ENCODE results near the gene EXOC6B. TPM values are rescaled to one million over a fixed set of nuclear protein-coding genes. Genes with fewer than 3 reads are reported as not detected.

Gene EXOC6B
- total RNA-seq, 1 experiment from 2014 or later = 40.1 TPM

DNA sequence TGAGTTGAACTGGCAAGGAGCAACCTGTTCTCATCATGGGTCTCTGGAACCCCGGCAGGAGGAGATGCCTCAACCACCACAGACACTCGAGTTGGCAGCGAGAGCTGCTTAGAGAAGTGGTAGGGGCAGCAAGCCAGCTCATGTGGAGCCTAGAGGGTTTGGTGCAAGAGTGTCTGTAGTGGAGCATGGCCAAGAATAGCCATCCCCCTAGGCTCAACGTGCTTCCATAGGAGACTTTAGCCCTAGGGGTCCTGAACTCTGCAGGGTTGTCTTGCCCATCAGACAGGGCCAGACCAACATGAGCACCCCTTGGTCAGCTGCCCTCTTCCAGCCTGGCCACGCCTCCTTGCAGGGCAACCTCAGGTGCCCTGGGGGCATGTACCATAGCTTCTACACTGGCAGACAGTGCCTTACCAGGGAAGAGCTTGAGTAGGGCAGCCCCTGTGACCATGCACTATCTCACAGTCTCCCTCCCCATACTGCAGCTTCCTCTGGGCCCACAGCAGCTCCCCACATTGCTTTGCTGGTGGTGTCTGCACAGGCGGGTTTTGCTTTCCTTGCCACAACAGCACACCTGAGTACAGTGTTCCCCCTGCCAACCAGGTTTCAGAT lies 187.1 kb downstream of the EXOC6B start:
- Histone ChIP-seq H3K27me3 (ENCODE audit: insufficient read depth, low read length) (no peaks in the 10 kb centered on the region), H3K23ac (ENCODE audit: insufficient read length, low read depth, low read length) (no peak overlapping the region), H2BK12ac (ENCODE audit: insufficient read length, low read depth, low read length) (no peak overlapping the region), H3K9ac (ENCODE audit: extremely low read depth, insufficient read length, low read length) (no peak overlapping the region), H3K18ac (ENCODE audit: insufficient read length, low read depth, low read length) (no peak overlapping the region), H4K20me1 (ENCODE audit: control insufficient read depth, insufficient read depth, insufficient read length) (no peaks in the 10 kb centered on the region), H2BK15ac (ENCODE audit: low read depth, low read length) (no peak overlapping the region), H2BK120ac (ENCODE audit: low read depth, low read length, poor library complexity, severe bottlenecking) (no peak overlapping the region), H2AFZ (ENCODE audit: low read length) (no peak overlapping the region), H3T11ph (ENCODE audit: low read length) (no peak overlapping the region), H4K8ac (replicated peaks; ENCODE audit: insufficient read length, low read depth, low read length) (no peak overlapping the region), H3K23me2 (ENCODE audit: insufficient read length, low read depth, low read length, poor library complexity, severe bottlenecking) (no peaks in the 10 kb centered on the region), H2BK20ac (ENCODE audit: low read depth, low read length, poor library complexity, severe bottlenecking) (no peak overlapping the region), H3K14ac (ENCODE audit: insufficient read depth, low read length) (no peak overlapping the region), H2AK5ac (ENCODE audit: insufficient read length, low read length) (no peak overlapping the region), H3K4me2 (ENCODE audit: insufficient read depth, insufficient read length, low read length) (no peak overlapping the region), H2BK5ac (ENCODE audit: insufficient read length, low read length) (no peak overlapping the region), H3K27ac (ENCODE audit: insufficient read length, low read depth, low read length) (no peak overlapping the region), H4K91ac (ENCODE audit: insufficient read length, low read depth, low read length) (no peak overlapping the region), H3K9me3 (ENCODE audit: control insufficient read depth, low read depth, low read length) (no peaks in the 10 kb centered on the region), H3K4ac (ENCODE audit: low read depth, low read length) (no peak overlapping the region), H3K79me1 (ENCODE audit: insufficient read depth, low read depth, low read length, poor library complexity, severe bottlenecking) (no peaks in the 10 kb centered on the region), H3K56ac (ENCODE audit: insufficient read length, low read depth, low read length) (no peak overlapping the region), H3K4me1 (ENCODE audit: insufficient read depth, low read length) (no peaks in the 10 kb centered on the region; the same call in 1 of the 2 replicates), H4K5ac (ENCODE audit: insufficient read length, low read depth, low read length) (no peak overlapping the region), H3K79me2 (ENCODE audit: insufficient read depth, low read length) (no peaks in the 10 kb centered on the region; the same call in 1 of the 2 replicates)
- no CpG with 5 or more reads among the region's 6 CpGs for WGBS (ENCODE audit: extremely low coverage, insufficient read length, low lambda C conversion rate)
- no peak for DNase-seq
- peaks cover 22 to 28% of the 10 kb centered on the region in 2 experiments for H3K4me1 Mint-ChIP-seq
- peaks cover 15 to 18% of the 10 kb centered on the region in 2 experiments for H3K9me3 Mint-ChIP-seq
- H3K27me3 Mint-ChIP-seq (ENCODE audit: low read depth) = peaks cover 2% of the 10 kb centered on the region; the same call in 1 of the 2 replicates
- TF ChIP-seq, protein P1, sequence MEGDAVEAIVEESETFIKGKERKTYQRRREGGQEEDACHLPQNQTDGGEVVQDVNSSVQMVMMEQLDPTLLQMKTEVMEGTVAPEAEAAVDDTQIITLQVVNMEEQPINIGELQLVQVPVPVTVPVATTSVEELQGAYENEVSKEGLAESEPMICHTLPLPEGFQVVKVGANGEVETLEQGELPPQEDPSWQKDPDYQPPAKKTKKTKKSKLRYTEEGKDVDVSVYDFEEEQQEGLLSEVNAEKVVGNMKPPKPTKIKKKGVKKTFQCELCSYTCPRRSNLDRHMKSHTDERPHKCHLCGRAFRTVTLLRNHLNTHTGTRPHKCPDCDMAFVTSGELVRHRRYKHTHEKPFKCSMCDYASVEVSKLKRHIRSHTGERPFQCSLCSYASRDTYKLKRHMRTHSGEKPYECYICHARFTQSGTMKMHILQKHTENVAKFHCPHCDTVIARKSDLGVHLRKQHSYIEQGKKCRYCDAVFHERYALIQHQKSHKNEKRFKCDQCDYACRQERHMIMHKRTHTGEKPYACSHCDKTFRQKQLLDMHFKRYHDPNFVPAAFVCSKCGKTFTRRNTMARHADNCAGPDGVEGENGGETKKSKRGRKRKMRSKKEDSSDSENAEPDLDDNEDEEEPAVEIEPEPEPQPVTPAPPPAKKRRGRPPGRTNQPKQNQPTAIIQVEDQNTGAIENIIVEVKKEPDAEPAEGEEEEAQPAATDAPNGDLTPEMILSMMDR (conservative IDR thresholded peaks at IDR 0.05) = no peak
- no peak overlapping the region for H3K27ac Mint-ChIP-seq
- H3K36me3 Mint-ChIP-seq (ENCODE audit: insufficient read depth in 1 of 3, low read depth in 3 of 3) = peaks cover 8 to 17% (median 11%) of the 10 kb centered on the region in 3 experiments; a peak in 6 of 7 replicates
- no peak overlapping the region for H3K4me3 Mint-ChIP-seq
